GM15510 (cell line): Measurements from ENCODE around the gene SERPINB10.

ENCODE experiments used
- POLR2A ChIP-seq: IDR thresholded peaks from 3 replicates; pipeline ENCODE4 v1.6.1; 2011; ENCODE audit warnings: borderline replicate concordance; ENCODE audit not compliant: insufficient read length; ENCODE audit errors: extremely low read depth

SERPINB10 gene, protein sequence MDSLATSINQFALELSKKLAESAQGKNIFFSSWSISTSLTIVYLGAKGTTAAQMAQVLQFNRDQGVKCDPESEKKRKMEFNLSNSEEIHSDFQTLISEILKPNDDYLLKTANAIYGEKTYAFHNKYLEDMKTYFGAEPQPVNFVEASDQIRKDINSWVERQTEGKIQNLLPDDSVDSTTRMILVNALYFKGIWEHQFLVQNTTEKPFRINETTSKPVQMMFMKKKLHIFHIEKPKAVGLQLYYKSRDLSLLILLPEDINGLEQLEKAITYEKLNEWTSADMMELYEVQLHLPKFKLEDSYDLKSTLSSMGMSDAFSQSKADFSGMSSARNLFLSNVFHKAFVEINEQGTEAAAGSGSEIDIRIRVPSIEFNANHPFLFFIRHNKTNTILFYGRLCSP

GRCh38 chr18:63907664-63908063, at the start of gene SERPINB10:
Gene SERPINB10 (plus strand): TSS chr18:63907958. CDS start chr18:63915511, 7,553 bp downstream.
- no peak for TF ChIP-seq POLR2A

GRCh38 chr18:63858456-63858855, 49.3 kb upstream of the SERPINB10 start:
- no peak for TF ChIP-seq POLR2A

DNA sequence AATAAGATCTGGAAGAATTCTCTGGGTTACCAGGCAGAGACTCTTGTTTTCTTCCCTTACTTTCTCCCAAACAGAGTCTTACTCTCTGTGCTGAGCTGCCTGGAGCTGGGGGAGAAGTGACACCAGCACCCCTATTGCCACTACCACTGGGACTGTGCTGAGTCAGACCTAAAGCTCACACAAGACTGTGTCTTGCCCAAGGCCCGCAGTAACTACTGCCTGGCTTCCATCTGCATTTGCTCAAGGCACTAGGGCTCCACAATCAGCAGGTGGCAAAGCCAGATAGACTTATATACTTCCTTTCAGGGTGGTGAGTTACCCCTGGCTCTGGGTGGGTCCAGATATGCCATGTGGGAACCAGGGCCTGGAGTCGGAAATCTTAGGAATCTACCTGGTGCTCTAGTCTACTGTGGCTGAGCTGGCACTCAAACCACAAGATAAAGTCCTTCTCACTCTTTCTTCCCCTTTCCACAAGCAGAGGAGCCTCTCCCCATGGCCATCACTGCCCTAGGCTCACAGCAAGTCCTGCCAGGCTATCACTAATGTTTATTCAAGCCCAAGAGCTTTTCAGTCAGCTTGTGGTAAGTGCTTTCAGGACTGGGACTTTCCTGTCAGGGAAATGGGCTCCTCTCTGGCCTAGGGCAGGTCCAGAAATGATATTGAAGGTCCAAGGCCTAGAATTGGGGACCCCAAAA, 47.8 kb upstream of the SERPINB10 start:
- TF ChIP-seq POLR2A, result no peak

DNA sequence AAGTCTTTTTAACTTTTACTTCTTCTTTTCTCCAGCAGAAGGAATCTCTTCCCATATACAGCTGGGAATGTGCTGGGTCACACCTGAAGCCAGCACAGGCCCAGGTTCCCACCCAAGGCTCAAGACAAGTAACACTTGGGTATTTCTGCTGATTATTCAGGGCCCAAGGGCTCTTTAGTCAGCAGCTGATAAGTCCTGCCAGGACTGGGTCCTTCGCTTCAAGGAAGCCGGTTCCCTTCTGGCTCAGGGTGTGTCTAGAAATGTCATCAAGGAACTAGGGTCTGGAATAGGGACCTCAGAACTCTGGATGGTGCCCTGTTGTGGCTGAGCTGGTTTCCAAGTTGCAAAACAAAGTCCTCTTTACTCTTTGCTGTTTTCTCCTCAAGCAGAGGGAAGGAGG, 47.2 kb upstream of the SERPINB10 start:
- TF ChIP-seq POLR2A, result no peak

DNA sequence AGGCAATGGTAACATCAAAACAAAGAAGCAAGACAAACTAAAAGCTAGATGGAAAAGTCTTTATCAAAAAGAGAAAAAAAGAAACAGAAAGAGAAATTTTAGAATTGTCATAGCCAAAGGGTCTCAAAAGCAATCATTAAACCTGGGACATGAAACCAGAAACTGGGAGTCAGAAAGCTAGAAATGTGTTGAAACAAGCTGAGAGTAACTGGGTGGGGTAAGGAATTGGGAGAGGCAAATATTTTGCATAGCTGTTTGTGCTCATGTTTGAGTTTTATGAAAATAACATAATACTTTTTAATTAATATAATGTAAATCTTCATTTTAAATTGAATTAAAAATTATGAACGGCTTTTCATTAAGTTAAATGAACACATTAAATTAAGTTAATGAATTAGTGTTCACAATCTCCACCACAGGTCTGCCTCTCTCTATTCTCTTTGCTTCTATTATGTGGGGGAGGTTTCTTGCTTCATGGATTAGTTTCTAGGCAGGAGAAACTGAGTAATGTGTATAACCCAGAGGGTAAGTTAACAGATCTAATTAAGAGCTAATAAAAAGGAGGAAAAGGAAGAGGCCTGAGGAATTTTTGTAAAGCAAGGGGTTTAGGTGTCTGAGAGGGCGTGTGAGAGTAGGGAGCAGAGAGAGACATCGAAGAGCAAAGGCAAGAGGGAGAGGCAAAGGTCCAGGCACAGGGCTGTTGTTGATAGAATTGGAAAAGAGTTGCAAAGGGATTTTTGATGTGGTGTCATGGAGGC, 40.2 kb upstream of the SERPINB10 start:
- TF ChIP-seq POLR2A, result no peak

GRCh38 chr18:63868546-63868945, 39.2 kb upstream of the SERPINB10 start:
- TF ChIP-seq POLR2A, result no peak

- TF ChIP-seq POLR2A, result no peak
These were observed 38.4 kb upstream of the SERPINB10 start for GRCh38 chr18:63869374-63869773.

DNA sequence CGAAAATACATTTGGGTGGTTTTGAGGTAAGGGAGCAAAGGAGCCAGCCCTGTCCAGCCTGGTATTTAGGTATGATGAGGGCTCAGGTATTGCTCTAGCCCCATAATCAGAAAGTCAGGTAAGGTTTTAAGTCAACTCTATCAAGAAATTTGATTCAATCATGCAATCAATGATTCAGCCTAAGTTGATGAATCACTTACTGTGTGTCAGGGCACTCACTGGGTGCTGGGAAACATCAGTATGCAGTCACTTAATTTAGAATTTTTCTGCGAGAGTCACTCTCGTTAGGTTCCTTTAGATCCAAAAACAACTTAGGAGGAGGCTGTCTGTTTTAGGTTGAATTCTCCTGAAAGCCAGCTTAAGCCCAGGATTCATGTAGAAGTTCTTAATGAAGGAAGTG, 37.9 kb upstream of the SERPINB10 start:
- TF ChIP-seq POLR2A, result no peak

GRCh38 chr18:63871836-63872235, 35.9 kb upstream of the SERPINB10 start:
- no peak for TF ChIP-seq POLR2A

DNA sequence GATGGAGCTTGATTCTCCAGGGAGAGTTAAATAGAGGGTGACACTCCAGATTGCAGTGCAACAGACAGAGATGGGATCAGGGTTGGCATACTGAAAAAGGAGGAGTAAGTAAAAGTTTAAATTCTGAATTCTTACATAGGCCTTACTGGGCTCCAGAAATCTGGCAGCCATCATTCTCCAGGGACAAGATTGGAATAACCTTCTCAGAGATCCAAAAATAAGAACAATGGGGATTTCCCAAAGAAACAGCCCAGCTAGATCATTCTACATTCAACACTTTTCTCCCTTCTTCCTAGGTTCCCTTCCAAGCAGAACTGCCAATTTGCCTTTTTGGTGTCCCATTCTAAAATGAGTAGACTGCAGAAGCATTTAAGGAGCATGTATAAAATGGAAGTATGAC, 35.2 kb upstream of the SERPINB10 start:
- no peak for TF ChIP-seq POLR2A

- TF ChIP-seq POLR2A, result no peak
These were observed 29.4 kb upstream of the SERPINB10 start for GRCh38 chr18:63878343-63878742.

DNA sequence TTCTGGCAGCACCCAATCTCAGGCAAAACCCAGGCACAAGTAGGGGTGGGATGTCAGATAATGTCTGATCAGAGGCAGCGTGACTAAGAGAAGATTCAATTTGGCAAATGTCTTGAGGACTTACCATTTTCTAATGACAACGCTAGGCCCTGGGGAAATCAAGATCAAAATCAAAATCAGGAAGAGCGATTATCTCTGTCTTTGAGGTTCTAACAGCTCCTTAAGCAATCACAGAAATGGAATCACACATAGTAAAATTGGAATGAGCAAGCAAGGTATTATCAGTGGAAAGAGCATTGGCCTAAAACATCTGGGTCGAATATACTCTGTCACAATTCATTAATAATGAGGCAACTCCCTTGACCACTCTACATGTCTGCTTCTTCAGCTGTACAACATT, 28.8 kb upstream of the SERPINB10 start:
- no peak for TF ChIP-seq POLR2A

DNA sequence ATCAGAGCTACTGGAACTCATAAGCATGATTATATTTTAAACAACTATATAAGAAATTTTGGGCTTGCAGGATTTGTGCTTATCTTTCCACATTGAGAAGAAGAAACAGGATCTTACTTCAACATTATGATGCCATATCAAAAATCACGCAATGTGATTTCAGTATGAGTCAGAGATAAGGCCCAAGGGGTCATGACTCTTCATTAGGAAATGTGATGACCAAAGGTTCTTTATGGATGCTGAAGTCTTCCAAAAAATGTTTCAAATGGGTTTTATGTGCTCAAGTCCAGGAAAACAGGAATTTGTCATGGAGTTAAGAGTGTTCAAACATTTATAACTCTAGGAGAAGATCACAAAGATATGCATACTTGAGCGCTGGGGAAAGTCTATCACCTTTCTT, 28.0 kb upstream of the SERPINB10 start:
- TF ChIP-seq POLR2A, result no peak

DNA sequence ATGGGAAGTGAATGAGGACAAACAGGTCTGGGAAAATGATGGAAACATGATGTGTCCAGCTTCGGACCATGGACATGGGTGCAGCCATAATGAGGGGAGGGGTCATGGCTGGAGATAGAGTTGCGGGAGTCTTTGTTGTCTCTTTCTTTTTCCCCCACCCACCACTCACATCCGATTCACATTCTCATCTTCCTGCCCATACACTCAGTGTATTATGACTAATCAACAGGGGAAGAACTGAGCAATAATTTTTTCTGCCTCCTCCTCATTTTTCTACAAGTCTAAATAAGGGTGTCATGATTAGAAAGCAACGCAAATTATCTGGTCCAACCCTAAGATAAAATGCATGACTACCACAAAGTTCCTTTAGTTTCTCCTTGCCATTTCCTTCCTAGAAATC, 25.9 kb upstream of the SERPINB10 start:
- TF ChIP-seq POLR2A, result no peak
